MM.1S (cell line): ENCODE data around the gene TENM4.

ENCODE experiments used
- DNase-seq: peaks from one replicate; pipeline ENCODE4 v3.0.0-alpha.2; 2015
- H2AFZ ChIP-seq: fragments of 300-600 bp; sonication (generic); 2 replicates; pipeline ENCODE4 v1.6.0; 2016; ENCODE audit warnings: antibody characterized with exemption, low read length
- H3F3A ChIP-seq: fragments of 300-600 bp; sonication (generic); 2 replicates; pipeline ENCODE4 v1.6.1; 2016; ENCODE audit warnings: mild to moderate bottlenecking, antibody characterized with exemption, low read length, moderate library complexity, mixed read lengths; ENCODE audit not compliant: insufficient read depth
- H3K27ac ChIP-seq: fragments of 300-600 bp; sonication (generic); 2 replicates; pipeline ENCODE4 v1.5.1; 2016; ENCODE audit warnings: mild to moderate bottlenecking, low read length
- H3K27me3 ChIP-seq: fragments of 300-600 bp; sonication (generic); replicated peaks from 2 replicates; pipeline ENCODE4 v1.6.0; 2016; ENCODE audit warnings: low read length; ENCODE audit not compliant: insufficient read depth
- H3K36me3 ChIP-seq: fragments of 300-600 bp; sonication (generic); replicated peaks from 2 replicates; pipeline ENCODE4 v1.6.1; 2016; ENCODE audit warnings: mild to moderate bottlenecking, low read length, mixed read lengths; ENCODE audit not compliant: insufficient read depth
- H3K4me1 ChIP-seq: fragments of 300-600 bp; sonication (generic); 2 replicates; pipeline ENCODE4 v1.6.1; 2016; ENCODE audit warnings: low read length, mixed read lengths
- H3K4me2 ChIP-seq: fragments of 300-600 bp; sonication (generic); 2 replicates; pipeline ENCODE4 v1.6.0; 2016; ENCODE audit warnings: low read depth, low read length
- H3K4me3 ChIP-seq: fragments of 300-600 bp; sonication (generic); 2 replicates; pipeline ENCODE4 v1.5.1; 2016; ENCODE audit warnings: low read length, mixed read lengths
- H3K79me2 ChIP-seq: fragments of 300-600 bp; sonication (generic); 2 replicates; pipeline ENCODE4 v1.6.1; 2016; ENCODE audit warnings: mixed run types, low read length, mixed read lengths
- H3K9ac ChIP-seq: fragments of 300-600 bp; sonication (generic); 2 replicates; pipeline ENCODE4 v1.6.1; 2016; ENCODE audit warnings: low read length, mixed read lengths
- H3K9me2 ChIP-seq: fragments of 300-600 bp; sonication (generic); replicated peaks from 2 replicates; pipeline ENCODE4 v1.6.1; 2016; ENCODE audit warnings: mild to moderate bottlenecking, low read length, mixed read lengths; ENCODE audit not compliant: insufficient read depth
- H3K9me3 ChIP-seq: fragments of 300-600 bp; sonication (generic); replicated peaks from 2 replicates; pipeline ENCODE4 v1.6.1; 2016; ENCODE audit warnings: mild to moderate bottlenecking, low read length, mixed read lengths; ENCODE audit not compliant: insufficient read depth
- H4K20me1 ChIP-seq: fragments of 300-600 bp; sonication (generic); 2 replicates; pipeline ENCODE4 v1.6.1; 2016; ENCODE audit warnings: mild to moderate bottlenecking, low read length, moderate library complexity, mixed read lengths; ENCODE audit not compliant: insufficient read depth
- CTCF ChIP-seq: fragments of 300-600 bp; sonication (generic); IDR thresholded peaks from 2 replicates; pipeline ENCODE4 v1.5.1; 2016; ENCODE audit warnings: antibody characterized with exemption, low read length, mixed read lengths
- EZH2 ChIP-seq: fragments of 300-600 bp; sonication (generic); optimal IDR thresholded peaks from 2 replicates; pipeline ENCODE3; 2017; ENCODE audit warnings: low read depth, mild to moderate bottlenecking, antibody characterized with exemption, low read length, mixed read lengths
- EZH2phosphoT487 ChIP-seq: fragments of 300-600 bp; sonication (generic); IDR thresholded peaks from 2 replicates; pipeline ENCODE4 v1.6.1; 2018; ENCODE audit warnings: antibody characterized with exemption, low read length

Gene TENM4

GRCh38 chr11:79082280-79082679 is 358.6 kb downstream of the TENM4 start:
- no peak overlapping the region for H2AFZ ChIP-seq
- H3K79me2 ChIP-seq = no peaks in the 10 kb centered on the region
- no peaks in the 10 kb centered on the region for H3K9me2 ChIP-seq
- H3F3A ChIP-seq = no peaks in the 10 kb centered on the region
- no peaks in the 10 kb centered on the region for H4K20me1 ChIP-seq
- no peak overlapping the region for H3K4me3 ChIP-seq
- H3K27ac ChIP-seq = no peak overlapping the region
- no peak for DNase-seq
- H3K36me3 ChIP-seq = no peaks in the 10 kb centered on the region
- no peak overlapping the region for H3K4me2 ChIP-seq
- H3K9ac ChIP-seq = no peak overlapping the region
- no peaks in the 10 kb centered on the region for H3K27me3 ChIP-seq
- TF ChIP-seq CTCF (no peak), EZH2 (no peak), EZH2phosphoT487 (no peak)
- no peaks in the 10 kb centered on the region for H3K4me1 ChIP-seq
- no peaks in the 10 kb centered on the region for H3K9me3 ChIP-seq

- DNase-seq = no peak
- no peaks in the 10 kb centered on the region for H3K4me1 ChIP-seq
- no peaks in the 10 kb centered on the region for H4K20me1 ChIP-seq
- TF ChIP-seq CTCF (no peak), EZH2phosphoT487 (no peak), EZH2 (no peak)
- no peaks in the 10 kb centered on the region for H3K79me2 ChIP-seq
- H3K27ac ChIP-seq = no peak overlapping the region
- H3K4me2 ChIP-seq = no peak overlapping the region
- no peaks in the 10 kb centered on the region for H3K27me3 ChIP-seq
- H3F3A ChIP-seq = no peaks in the 10 kb centered on the region
- no peak overlapping the region for H3K9ac ChIP-seq
- H3K4me3 ChIP-seq = no peak overlapping the region
- no peaks in the 10 kb centered on the region for H3K9me3 ChIP-seq
- no peaks in the 10 kb centered on the region for H3K9me2 ChIP-seq
- no peak overlapping the region for H2AFZ ChIP-seq
- H3K36me3 ChIP-seq = no peaks in the 10 kb centered on the region
Observed at GRCh38 chr11:79081471-79082031, 359.3 kb downstream of the TENM4 start.

DNA sequence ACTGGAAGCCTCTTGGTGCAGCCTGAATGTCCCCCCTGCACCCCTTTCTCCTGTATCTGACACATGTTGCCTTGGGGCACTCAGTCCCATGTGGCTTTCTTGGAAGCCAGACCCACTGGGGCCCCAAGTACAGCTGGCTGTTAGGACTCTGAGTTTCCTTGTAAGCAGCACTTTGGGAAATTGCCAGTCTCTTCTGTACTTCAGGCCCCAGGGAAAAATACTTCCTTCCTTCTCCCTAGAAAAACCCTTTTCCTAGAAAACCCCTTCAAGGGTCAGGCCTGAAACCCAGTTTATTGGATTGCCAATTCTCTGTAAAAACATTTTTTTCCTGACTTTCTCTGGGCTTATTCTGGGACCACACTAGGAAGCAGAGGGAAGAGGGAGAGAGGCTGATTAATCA is 360.3 kb downstream of the TENM4 start:
- Histone ChIP-seq H3K4me1 (no peaks in the 10 kb centered on the region), H3K4me2 (no peak overlapping the region), H3K27me3 (no peaks in the 10 kb centered on the region), H3K4me3 (no peak overlapping the region), H3K79me2 (no peaks in the 10 kb centered on the region), H3K9me3 (no peaks in the 10 kb centered on the region), H3F3A (no peaks in the 10 kb centered on the region), H3K36me3 (no peaks in the 10 kb centered on the region), H3K27ac (no peak overlapping the region), H2AFZ (no peak overlapping the region), H3K9ac (no peak overlapping the region), H4K20me1 (no peaks in the 10 kb centered on the region), H3K9me2 (no peaks in the 10 kb centered on the region)
- no peak for DNase-seq
- no peak for TF ChIP-seq EZH2phosphoT487
- no peak for TF ChIP-seq CTCF
- no peak for TF ChIP-seq EZH2
